ENCODE measurements around the gene CELF2. TPM values are rescaled to one million over a fixed set of nuclear protein-coding genes. Genes with fewer than 3 reads are reported as not detected.
A peak's percentile ranks its signal among the peaks of the same experiment; 100 is the strongest.

CELF2 gene
- total and polyA plus RNA-seq, 2 experiments from 2014 or later = 14.4 to 26.5 TPM

DNA sequence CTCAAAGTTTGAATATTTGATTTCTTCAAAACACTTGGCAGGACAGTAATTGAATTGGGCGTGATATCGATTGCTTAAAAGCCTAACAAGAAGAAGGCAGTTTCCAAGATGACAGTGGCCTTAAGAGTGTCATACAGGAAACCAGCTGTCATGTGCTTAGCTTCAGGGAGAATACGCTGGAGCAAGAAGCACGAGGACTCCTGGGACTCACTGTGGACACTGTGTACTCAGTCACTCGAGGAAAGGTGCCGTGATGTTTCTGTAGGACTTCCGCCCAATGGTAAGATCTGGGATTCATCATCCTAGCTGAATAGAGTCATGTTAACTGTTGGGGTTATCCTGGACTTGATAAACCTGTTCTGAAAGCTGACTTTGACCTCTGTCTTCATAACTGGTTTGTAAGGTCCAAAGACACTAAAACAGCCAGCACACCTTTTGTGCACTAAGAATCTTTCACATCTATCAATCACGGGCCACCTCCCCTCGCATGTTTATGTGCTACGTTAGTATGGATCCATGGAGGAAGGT lies 113.5 kb downstream of the CELF2 start:
- 55 to 59% methylated on average over 10 of the region's 10 CpGs for WGBS, 2 experiments (ENCODE audit: low coverage in 1 of 2, low lambda C conversion rate in 2 of 2, missing lambda C conversion rate in 2 of 2)
- no peaks in the 10 kb centered on the region for H3F3A ChIP-seq (ENCODE audit: insufficient read depth)
- H3K79me2 ChIP-seq (ENCODE audit: insufficient read depth) = no peaks in the 10 kb centered on the region
- no peak overlapping the region for H3K4me2 ChIP-seq (ENCODE audit: unreplicated experiment)
- in situ Hi-C loops (cut with MboI) = no loop called here
- H3K4me3 ChIP-seq = no peak overlapping the region
- H3K9me2 ChIP-seq (ENCODE audit: insufficient read depth) = no peaks in the 10 kb centered on the region
- no peak overlapping the region for H2AFZ ChIP-seq
- no peak overlapping the region for H3K9ac ChIP-seq
- no peaks in the 10 kb centered on the region for H3K27me3 ChIP-seq (replicated peaks; ENCODE audit: insufficient read depth)
- H4K20me1 ChIP-seq (ENCODE audit: insufficient read depth) = no peaks in the 10 kb centered on the region
- DNase-seq = no peak
- H3K9me3 ChIP-seq (ENCODE audit: low read depth) = no peaks in the 10 kb centered on the region
- TF ChIP-seq EZH2phosphoT487 (IDR thresholded peaks at IDR 0.05; ENCODE audit: insufficient read depth, low read depth) (no peak), EZH2 (IDR thresholded peaks at IDR 0.05; ENCODE audit: insufficient read depth, poor library complexity, severe bottlenecking) (no peak)
- H3K27ac ChIP-seq = no peak overlapping the region
- H3K36me3 ChIP-seq (ENCODE audit: low read depth) = no peaks in the 10 kb centered on the region
- no peaks in the 10 kb centered on the region for H3K4me1 ChIP-seq (ENCODE audit: insufficient read depth)

DNA sequence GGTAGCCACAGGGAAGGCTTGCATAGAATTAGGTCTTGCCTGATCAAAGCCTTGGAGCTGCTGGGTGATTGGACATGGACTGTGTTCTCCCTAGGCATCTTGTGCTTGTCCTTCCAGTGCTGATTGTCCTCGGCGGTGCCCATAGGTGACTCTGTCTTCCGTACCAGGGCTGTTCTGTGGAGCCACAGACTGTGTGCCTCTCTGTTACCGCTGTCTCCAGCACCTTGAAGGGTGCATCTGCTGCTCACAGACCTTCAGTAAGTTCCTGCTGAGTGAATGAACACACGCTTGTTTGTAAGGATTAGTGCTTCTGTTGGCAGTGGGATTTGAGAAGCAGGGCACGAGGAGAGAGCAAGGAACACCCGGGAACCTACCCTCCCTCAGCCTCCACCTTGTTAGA lies 116.7 kb downstream of the CELF2 start:
- Histone ChIP-seq H3K27ac (no peak overlapping the region), H3K4me2 (ENCODE audit: unreplicated experiment) (no peak overlapping the region), H3K27me3 (replicated peaks; ENCODE audit: insufficient read depth) (no peaks in the 10 kb centered on the region), H3K4me3 (no peak overlapping the region), H4K20me1 (ENCODE audit: insufficient read depth) (no peaks in the 10 kb centered on the region), H3F3A (ENCODE audit: insufficient read depth) (no peaks in the 10 kb centered on the region), H3K36me3 (ENCODE audit: low read depth) (no peaks in the 10 kb centered on the region), H3K9me2 (ENCODE audit: insufficient read depth) (no peaks in the 10 kb centered on the region), H3K9ac (no peak overlapping the region), H3K4me1 (ENCODE audit: insufficient read depth) (no peaks in the 10 kb centered on the region), H3K79me2 (ENCODE audit: insufficient read depth) (no peaks in the 10 kb centered on the region), H3K9me3 (ENCODE audit: low read depth) (no peaks in the 10 kb centered on the region), H2AFZ (no peak overlapping the region)
- DNase-seq = no peak
- TF ChIP-seq EZH2phosphoT487 (IDR thresholded peaks at IDR 0.05; ENCODE audit: insufficient read depth, low read depth) = no peak
- no peak for TF ChIP-seq EZH2 (IDR thresholded peaks at IDR 0.05; ENCODE audit: insufficient read depth, poor library complexity, severe bottlenecking)
- WGBS, 2 experiments (ENCODE audit: low coverage in 1 of 2, low lambda C conversion rate in 2 of 2, missing lambda C conversion rate in 2 of 2) = 64 to 78% methylated on average over 7 of the region's 7 CpGs
- in situ Hi-C loops (cut with MboI) = no loop called here

DNA sequence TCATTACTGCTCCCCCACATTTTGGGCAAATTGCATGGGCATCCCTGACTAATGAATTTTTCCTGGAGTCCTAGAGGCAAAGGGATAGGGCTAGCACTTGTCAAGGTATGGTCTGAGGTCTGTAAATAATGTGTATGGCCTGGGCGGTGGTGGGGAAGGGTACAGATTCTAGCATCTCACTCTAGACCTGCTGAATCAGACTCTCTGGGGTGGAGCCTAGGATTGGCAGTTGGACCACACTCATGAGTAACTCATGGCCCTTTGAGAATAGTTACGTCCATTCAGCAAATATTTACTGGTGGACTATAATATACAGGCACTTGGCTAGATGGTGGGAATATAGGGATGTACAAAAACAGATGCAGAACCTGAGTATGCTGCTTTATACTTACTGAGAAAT lies 118.0 kb downstream of the CELF2 start:
- Histone ChIP-seq H3K9me2 (ENCODE audit: insufficient read depth) (no peaks in the 10 kb centered on the region), H3K4me3 (no peak overlapping the region), H3K9me3 (ENCODE audit: low read depth) (no peaks in the 10 kb centered on the region), H3K27ac (no peak overlapping the region), H3K4me2 (ENCODE audit: unreplicated experiment) (no peak overlapping the region), H3K36me3 (ENCODE audit: low read depth) (no peaks in the 10 kb centered on the region), H3K27me3 (replicated peaks; ENCODE audit: insufficient read depth) (no peaks in the 10 kb centered on the region), H3K9ac (no peak overlapping the region), H4K20me1 (ENCODE audit: insufficient read depth) (no peaks in the 10 kb centered on the region), H3K79me2 (ENCODE audit: insufficient read depth) (no peaks in the 10 kb centered on the region), H3K4me1 (ENCODE audit: insufficient read depth) (no peaks in the 10 kb centered on the region), H2AFZ (no peak overlapping the region), H3F3A (ENCODE audit: insufficient read depth) (no peaks in the 10 kb centered on the region)
- TF ChIP-seq EZH2phosphoT487 (IDR thresholded peaks at IDR 0.05; ENCODE audit: insufficient read depth, low read depth) (no peak), EZH2 (IDR thresholded peaks at IDR 0.05; ENCODE audit: insufficient read depth, poor library complexity, severe bottlenecking) (no peak)
- in situ Hi-C loops (cut with MboI) = no loop called here
- DNase-seq = peak; percentile 7
- WGBS, 2 experiments (ENCODE audit: low coverage in 1 of 2, low lambda C conversion rate in 2 of 2, missing lambda C conversion rate in 2 of 2) = 39 to 60% methylated on average over 2 of the region's 2 CpGs

DNA sequence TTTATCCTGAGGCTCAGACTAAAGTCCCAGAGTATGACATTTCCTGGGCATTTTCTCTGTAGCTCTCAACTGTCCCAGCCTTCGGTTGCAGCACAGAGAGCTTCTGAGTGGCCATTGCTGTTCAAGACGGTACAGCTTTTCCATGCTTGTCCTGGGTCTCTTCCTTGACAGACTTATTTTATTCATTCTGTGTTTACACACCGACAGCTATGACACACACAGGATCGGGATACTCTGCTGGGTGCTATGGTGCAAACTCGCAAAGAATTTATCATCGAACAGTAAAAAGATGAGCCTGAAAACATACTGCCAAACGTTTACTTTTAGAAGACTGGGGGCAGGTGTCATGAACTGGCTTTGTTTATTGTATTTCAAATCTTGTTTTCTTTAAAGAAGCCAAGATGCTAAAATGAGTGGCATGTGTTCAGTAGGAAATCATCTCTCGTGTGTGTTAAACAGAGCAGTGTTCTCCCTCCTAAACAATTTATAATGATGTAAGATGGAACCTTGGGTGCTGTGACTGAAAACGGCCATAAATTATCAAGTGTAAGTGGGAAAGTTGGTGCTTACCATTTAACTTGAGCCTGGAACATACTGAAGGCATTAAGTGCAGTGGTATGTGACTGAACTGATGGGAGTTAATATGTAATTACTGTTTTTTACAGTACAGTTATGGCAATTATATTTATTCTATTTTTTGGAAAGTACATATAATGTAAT lies 120.8 kb downstream of the CELF2 start:
- no peak for TF ChIP-seq EZH2 (IDR thresholded peaks at IDR 0.05; ENCODE audit: insufficient read depth, poor library complexity, severe bottlenecking)
- no peak for TF ChIP-seq EZH2phosphoT487 (IDR thresholded peaks at IDR 0.05; ENCODE audit: insufficient read depth, low read depth)
- Histone ChIP-seq H3K27me3 (replicated peaks; ENCODE audit: insufficient read depth) (no peaks in the 10 kb centered on the region), H3F3A (ENCODE audit: insufficient read depth) (no peaks in the 10 kb centered on the region), H3K27ac (no peak overlapping the region), H3K36me3 (ENCODE audit: low read depth) (no peaks in the 10 kb centered on the region), H4K20me1 (ENCODE audit: insufficient read depth) (no peaks in the 10 kb centered on the region), H3K9me3 (ENCODE audit: low read depth) (no peaks in the 10 kb centered on the region), H2AFZ (no peak overlapping the region), H3K9ac (no peak overlapping the region), H3K4me1 (ENCODE audit: insufficient read depth) (no peaks in the 10 kb centered on the region), H3K79me2 (ENCODE audit: insufficient read depth) (no peaks in the 10 kb centered on the region), H3K4me3 (no peak overlapping the region), H3K4me2 (ENCODE audit: unreplicated experiment) (no peak overlapping the region), H3K9me2 (ENCODE audit: insufficient read depth) (no peaks in the 10 kb centered on the region)
- in situ Hi-C loops (cut with MboI) = no loop called here
- 42 to 44% methylated on average over 9 of the region's 9 CpGs for WGBS, 2 experiments (ENCODE audit: low coverage in 1 of 2, low lambda C conversion rate in 2 of 2, missing lambda C conversion rate in 2 of 2)
- DNase-seq = no peak

All from GM23248 (cell line).